SK-N-SH treated with all-trans-retinoic acid at 6 μM for 48 hours (cell line): Measurements from ENCODE around the gene RMC1.

Source experiments
- ARNTL ChIP-seq: fragments of 450-650 bp; formaldehyde crosslinking; IDR thresholded peaks from 2 replicates; pipeline ENCODE4 v1.5.0; 2020; ENCODE audit warnings: low read depth, mild to moderate bottlenecking, moderate library complexity, borderline replicate concordance
- CREB5 ChIP-seq: fragments of 250-450 bp; sonication (Bioruptor Pico); IDR thresholded peaks from 2 replicates; pipeline ENCODE4 v1.5.1; 2020; ENCODE audit warnings: low read depth, mild to moderate bottlenecking, moderate library complexity
- CSDC2 ChIP-seq: fragments of 250-450 bp; sonication (Bioruptor Pico); IDR thresholded peaks from 2 replicates; pipeline ENCODE4 v1.5.0; 2020; ENCODE audit warnings: mild to moderate bottlenecking, moderate library complexity
- ESRRG ChIP-seq: fragments of 250-450 bp; sonication (Bioruptor Pico); IDR thresholded peaks from 2 replicates; pipeline ENCODE4 v1.6.1; 2021; ENCODE audit warnings: mild to moderate bottlenecking
- OSR1 ChIP-seq: fragments of 250-450 bp; sonication (Bioruptor Pico); IDR thresholded peaks from 2 replicates; pipeline ENCODE4 v1.8.0; 2022; ENCODE audit warnings: moderate library complexity, mild to moderate bottlenecking, inconsistent platforms
- POU6F1 ChIP-seq: fragments of 250-450 bp; sonication (Bioruptor Pico); IDR thresholded peaks from 2 replicates; pipeline ENCODE4 v1.8.0; 2021; ENCODE audit warnings: low read depth, mild to moderate bottlenecking, moderate library complexity, borderline replicate concordance
- RARB ChIP-seq: fragments of 250-450 bp; sonication (Bioruptor Pico); IDR thresholded peaks from 2 replicates; pipeline ENCODE4 v1.8.0; 2021; ENCODE audit warnings: mild to moderate bottlenecking, moderate library complexity
- TOX ChIP-seq: fragments of 250-450 bp; sonication (Bioruptor Pico); IDR thresholded peaks from 2 replicates; pipeline ENCODE4 v1.8.0; 2021; ENCODE audit warnings: mild to moderate bottlenecking, moderate library complexity, borderline replicate concordance
- ZFP30 ChIP-seq: fragments of 450-650 bp; formaldehyde crosslinking; IDR thresholded peaks from 2 replicates; pipeline ENCODE4 v1.5.0; 2022; ENCODE audit warnings: mild to moderate bottlenecking, moderate library complexity
- TF ChIP-seq, protein P1 (sequence below): fragments of 250-450 bp; sonication (Bioruptor Pico); IDR thresholded peaks from 2 replicates; pipeline ENCODE4 v1.8.0; 2020; ENCODE audit warnings: mild to moderate bottlenecking, moderate library complexity, borderline replicate concordance

GRCh38 chr18:23552505-23552904, 49.2 kb downstream of the RMC1 start:
- TF ChIP-seq OSR1 (no peak), RARB (no peak), CSDC2 (no peak), TOX (CRISPR knock-in tag) (no peak), POU6F1 (CRISPR knock-in tag) (no peak), ESRRG (CRISPR knock-in tag) (no peak), CREB5 (CRISPR knock-in tag) (no peak), ZFP30 (CRISPR knock-in tag) (no peak), ARNTL (no peak)
- TF ChIP-seq, protein P1, sequence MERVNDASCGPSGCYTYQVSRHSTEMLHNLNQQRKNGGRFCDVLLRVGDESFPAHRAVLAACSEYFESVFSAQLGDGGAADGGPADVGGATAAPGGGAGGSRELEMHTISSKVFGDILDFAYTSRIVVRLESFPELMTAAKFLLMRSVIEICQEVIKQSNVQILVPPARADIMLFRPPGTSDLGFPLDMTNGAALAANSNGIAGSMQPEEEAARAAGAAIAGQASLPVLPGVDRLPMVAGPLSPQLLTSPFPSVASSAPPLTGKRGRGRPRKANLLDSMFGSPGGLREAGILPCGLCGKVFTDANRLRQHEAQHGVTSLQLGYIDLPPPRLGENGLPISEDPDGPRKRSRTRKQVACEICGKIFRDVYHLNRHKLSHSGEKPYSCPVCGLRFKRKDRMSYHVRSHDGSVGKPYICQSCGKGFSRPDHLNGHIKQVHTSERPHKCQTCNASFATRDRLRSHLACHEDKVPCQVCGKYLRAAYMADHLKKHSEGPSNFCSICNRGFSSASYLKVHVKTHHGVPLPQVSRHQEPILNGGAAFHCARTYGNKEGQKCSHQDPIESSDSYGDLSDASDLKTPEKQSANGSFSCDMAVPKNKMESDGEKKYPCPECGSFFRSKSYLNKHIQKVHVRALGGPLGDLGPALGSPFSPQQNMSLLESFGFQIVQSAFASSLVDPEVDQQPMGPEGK (CRISPR knock-in tag), result no peak
